Dedifferentiated amniotic fluid mesenchymal stem cell (primary cell): Measurements from ENCODE around the gene CBLC.
"Not testable (repeated sequence)": the region's sequence is repeated elsewhere in the genome, so short reads cannot be mapped to it uniquely, and the experiment has no call there.

Source experiments
- DNase-seq: peaks from one replicate; pipeline ENCODE4 v3.0.0-alpha.2; 2016; ENCODE audit errors: extremely low spot score

Gene CBLC

GRCh38 chr19:44765033-44765948, 12.4 kb upstream of the CBLC start:
- DNase-seq, result no peak

GRCh38 chr19:44765949-44766335, 11.7 kb upstream of the CBLC start:
- DNase-seq, result no peak

- no peak for DNase-seq
These were observed 10.2 kb upstream of the CBLC start for GRCh38 chr19:44767295-44768180.

GRCh38 chr19:44770550-44771257, 7.0 kb upstream of the CBLC start:
- peak; percentile 87 for DNase-seq

GRCh38 chr19:44772144-44772543, 5.5 kb upstream of the CBLC start:
- DNase-seq, result not testable (repeated sequence)

GRCh38 chr19:44772959-44773358, 4.7 kb upstream of the CBLC start:
- no peak for DNase-seq

- no peak for DNase-seq
These were observed 1.9 kb upstream of the CBLC start for GRCh38 chr19:44775676-44776240.

- no peak for DNase-seq
These were observed 1.1 kb upstream of the CBLC start for GRCh38 chr19:44776402-44777096.

GRCh38 chr19:44779150-44779549, 1.5 kb downstream of the CBLC start:
- DNase-seq, result no peak

GRCh38 chr19:44781694-44782093, 4.0 kb downstream of the CBLC start:
- DNase-seq, result not testable (repeated sequence)

- DNase-seq, result no peak
These were observed 5.0 kb downstream of the CBLC start for GRCh38 chr19:44782729-44783128.

DNA sequence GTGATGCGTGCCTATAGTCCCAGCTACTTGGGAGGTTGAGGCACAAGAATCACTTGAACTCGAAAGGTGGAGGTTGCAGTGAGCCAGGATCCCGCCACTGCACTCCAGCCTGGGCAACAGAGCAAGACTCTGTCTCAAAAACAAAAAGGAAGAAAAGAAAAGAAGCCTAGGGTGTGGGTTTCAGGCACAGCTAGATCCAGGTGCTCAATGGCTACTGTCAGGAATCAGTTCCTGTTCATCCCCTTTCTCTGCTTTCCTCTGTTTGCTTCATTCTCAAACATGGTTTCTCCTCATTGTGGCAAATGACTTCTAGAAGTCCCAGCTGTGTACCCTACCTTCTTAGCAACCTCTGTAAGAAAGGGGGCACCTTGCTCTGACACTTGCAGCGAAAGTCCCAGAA, 5.9 kb downstream of the CBLC start:
- no peak for DNase-seq

DNA sequence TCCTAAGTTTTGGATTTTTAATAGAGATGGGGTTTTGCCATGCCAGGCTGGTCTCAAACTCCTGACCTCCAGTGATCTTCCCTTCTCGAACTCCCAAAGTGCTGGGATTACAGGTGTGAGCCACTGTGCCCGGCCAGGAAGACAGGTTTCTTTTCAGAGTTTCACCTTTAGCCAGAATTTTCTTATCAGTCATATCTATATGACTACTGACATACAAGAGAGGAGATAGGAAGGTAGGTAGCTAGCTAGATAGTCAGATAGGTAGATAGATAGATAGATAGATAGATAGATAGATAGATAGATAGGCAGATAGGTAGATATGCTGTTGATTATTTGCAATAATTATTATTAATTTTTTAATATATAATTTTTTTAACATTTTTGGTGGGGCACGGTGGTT, 7.6 kb downstream of the CBLC start:
- DNase-seq, result no peak

DNA sequence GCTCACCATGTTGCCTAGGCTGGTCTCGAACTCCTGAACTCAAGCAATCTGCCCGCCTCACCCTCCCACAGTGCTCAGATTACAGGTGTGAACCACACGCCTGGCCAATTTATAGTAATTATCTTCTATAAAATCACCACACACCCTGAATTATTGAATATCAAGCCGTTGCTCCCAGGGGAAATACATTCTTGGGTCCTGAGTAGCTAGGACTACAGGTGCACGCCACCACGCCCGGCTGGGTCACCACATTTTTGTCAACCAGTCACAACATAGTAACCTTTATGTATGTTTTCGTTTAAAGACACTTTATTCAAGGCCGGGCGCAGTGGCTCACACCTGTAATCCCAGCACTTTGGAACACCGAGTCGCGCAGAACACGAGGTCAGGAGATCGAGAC, 8.3 kb downstream of the CBLC start:
- DNase-seq, result no peak

DNA sequence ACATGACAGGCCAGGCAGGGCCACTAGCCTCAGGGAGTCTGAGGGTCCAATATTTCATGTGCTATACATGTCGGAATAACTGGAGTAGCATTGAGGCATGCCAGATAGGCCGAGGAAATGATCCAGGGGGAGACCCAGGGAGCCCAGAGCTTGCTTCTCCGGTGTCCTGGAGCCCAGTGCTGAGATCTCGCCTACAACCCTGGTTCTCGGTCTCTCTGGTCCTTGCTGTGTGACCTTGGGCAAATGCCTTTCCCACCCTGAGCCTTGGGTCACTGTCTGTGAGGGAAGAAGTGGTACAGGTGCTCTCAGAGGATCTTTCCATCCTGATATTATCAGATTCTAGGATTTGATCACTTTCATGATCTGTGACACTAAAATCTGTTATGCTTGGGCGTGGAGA, 11.3 kb downstream of the CBLC start:
- DNase-seq, result no peak

DNA sequence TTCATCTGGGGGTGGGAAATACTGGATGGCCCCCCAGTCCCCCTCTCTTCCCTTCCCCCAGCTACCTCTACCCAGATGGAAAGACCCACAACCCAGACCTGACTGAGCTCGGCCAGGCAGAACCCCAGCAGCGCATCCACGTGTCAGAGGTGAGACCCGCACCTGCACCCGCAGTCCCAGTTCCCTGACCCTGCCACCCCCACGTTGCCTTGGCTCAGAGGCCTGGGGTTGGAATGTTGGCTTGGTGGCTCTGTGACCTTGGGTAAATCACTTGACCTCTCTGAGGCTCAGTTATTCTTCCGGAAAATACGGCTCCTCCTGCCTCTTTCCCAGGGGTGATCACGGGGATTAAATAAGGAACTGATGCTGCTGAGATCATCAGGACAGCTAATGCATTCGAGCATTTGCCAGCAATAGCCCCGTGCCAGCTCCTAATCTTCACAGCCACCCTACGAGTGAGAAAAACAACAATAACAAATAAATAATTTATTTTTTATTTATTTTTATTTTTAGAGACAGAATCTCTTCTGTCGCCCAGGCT, 12.3 kb downstream of the CBLC start:
- no peak for DNase-seq

- no peak for DNase-seq
These were observed 14.6 kb downstream of the CBLC start for GRCh38 chr19:44792281-44792680.

- DNase-seq, result no peak
These were observed 16.9 kb downstream of the CBLC start for GRCh38 chr19:44794610-44795009.

GRCh38 chr19:44795398-44795987, 17.8 kb downstream of the CBLC start:
- no peak for DNase-seq

GRCh38 chr19:44796701-44797115, 19.0 kb downstream of the CBLC start:
- no peak for DNase-seq
